DMS53 treated with DMSO at 0.1 percent for 48 hours (cell line): ENCODE results near the gene MYO1H.

Experiments
- DNase-seq: peaks from one replicate; lab custom pipeline; 2025; ENCODE audit not compliant: unreplicated experiment; lab: John Stamatoyannopoulos, UW

MYO1H gene

DNA sequence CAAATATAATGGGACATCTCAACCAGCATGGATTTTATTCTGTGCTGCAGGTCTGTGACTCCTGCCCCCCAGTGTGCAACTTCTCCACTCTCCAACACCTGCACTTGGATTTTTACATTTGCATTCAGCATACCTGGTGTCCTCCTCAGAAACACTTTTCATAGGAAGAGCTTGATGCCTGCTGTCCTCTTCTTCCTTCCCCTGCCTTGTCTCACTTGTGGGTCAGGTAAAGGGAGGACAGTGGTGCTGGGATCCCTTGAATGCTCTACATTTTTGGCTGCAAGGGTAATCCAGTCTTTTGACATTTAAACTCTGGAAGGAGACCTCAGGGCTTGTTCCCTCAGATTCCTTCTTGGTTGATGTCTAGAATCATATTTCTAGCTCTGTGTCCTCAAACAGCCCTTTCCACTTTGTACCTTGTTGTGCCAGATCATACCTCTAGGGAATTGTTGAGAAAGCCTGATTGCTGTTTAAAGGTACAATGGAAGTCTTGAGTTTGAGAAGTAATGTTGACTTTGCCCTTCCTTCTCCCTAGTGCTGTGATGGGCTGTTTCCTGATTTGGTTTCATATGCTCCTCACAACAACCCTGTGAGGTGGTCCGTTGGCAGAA lies 142.4 kb downstream of the MYO1H start:
- no peak for DNase-seq

DNA sequence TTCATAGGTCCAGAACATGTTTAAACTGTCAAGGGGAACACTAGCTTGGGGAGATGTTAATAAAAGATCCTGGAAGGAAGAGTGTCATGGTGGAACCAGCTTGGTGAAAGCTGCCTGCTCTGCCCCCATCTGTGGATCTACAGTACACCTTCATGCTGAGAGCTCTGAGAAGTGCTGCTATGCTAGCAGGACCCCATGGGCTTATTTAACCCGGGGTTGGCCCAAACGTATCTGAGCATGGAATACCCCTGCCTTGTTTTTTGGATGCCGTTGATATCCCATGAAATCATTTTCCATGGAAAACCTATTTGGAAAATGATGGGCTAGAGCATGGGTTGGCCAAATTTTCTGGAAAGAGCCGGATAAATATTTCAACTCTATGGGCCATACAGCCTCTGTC lies 144.0 kb downstream of the MYO1H start:
- no peak for DNase-seq

DNA sequence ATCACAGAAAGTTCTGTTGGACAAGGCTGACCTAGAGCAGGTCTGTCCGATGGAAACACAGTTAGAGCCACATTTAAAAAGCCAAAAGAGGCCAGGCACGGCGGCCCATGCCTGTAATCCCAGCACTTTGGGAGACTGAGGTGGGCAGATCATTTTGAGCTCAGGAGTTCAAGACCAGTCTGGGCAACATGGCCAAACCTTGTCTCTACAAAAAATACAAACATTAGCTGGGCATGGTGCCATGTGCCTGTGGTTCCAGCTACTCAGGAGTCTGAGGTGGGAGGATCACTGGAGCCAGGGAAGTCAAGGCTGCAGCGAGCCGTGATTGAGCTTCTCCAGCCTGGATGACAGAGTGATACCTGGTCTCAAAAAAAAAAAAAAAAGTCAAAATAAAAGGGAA lies 144.7 kb downstream of the MYO1H start:
- DNase-seq, result no peak

DNA sequence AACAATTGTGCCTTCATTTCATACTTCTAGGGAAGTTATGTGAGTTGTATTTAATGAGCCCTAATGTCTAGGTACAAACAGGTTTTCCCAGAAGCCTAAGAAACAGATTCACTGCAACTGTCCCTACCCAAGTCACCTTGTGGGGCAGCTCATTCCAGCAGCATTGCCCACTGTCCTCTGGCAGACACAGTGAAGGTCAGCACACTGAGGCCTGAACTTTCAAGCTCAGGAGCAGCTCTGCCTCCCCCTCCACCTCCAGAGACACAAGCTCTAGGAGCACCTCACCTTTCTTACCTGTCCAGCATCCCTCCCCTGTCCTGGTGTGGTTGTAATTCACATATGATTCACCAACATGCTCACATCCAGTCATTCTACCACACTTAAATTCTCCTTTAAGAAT lies 145.4 kb downstream of the MYO1H start:
- DNase-seq, result no peak

DNA sequence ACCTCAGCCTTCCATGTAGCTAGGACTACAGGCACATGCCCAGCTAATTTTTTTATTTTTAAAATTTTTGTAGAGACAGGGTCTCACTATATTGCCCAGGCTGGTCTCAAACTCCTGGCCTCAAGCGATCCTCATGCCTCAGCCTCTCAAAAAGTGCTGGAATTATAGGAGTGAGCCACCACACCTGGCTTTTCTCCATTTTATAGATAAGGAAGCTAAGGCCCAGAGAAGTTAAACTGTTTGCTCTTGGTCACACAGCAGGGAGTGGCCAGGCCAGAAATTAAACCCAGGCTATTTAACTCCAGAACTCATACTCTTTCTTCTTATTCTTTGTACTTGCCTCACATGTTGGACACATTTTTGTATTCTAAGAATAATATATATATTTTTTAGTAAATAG lies 146.2 kb downstream of the MYO1H start:
- no peak for DNase-seq

DNA sequence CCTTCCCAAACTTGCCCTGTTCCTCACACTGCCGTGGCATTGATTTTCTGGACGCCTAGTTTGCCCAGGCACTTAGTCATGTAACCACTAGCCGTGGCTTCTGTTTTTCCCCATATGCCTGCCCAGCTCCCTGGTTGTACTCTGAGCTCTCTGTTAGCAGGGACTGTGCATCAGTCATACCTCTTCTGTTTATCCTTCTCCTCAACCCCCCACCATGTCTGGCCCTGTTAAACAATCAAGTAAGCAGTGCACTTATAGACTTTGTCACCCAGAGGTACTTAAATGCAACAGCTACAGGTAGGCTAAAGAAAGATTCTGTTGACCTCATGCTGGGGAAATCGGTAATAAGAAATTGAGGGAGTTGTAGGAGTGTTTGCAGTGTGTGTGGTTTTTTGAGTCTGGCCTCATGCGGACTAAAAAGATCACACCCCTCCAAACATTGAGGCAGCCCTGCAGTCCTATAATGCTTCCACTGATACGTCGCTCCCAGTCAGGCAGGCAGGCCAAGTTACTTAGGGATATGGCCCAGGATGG lies 146.7 kb downstream of the MYO1H start:
- no peak for DNase-seq

DNA sequence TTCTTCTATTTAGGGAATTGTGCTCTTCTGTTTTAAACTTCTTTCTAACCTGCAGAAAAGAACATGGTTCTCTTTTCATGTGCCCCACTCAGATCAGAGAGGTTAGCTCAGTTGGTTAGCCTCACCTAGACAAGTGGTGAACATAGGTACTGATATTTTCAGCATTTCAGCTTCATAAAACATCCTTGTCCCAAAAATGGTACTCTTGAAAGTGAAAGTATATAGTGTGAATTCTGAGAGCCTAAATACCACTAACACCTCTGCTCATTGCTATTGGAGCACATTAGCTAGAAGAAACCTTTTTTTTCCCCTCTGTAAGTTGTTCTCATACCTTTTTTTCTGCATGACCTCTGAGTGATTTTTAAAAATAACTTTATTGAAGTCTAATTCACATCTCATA lies 147.3 kb downstream of the MYO1H start:
- no peak for DNase-seq

DNA sequence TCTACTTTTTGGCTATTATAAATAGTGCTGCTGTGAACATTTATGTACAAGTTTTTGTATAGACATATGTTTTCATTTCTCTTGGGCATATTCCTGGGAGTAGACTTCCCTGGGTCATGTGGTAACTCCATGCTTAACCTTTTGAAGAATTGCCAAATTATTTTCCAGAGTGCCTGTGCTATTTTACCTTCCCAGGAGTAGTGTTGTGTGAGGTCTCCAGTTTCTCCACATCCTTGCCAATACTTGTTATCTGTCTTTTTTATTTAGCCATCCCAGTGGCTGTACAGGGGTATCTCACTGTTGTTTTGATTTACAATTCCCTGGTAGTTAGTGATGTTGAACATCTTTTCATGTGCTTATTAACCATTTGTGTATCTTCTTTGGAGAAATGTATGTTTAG lies 148.6 kb downstream of the MYO1H start:
- DNase-seq, result no peak

DNA sequence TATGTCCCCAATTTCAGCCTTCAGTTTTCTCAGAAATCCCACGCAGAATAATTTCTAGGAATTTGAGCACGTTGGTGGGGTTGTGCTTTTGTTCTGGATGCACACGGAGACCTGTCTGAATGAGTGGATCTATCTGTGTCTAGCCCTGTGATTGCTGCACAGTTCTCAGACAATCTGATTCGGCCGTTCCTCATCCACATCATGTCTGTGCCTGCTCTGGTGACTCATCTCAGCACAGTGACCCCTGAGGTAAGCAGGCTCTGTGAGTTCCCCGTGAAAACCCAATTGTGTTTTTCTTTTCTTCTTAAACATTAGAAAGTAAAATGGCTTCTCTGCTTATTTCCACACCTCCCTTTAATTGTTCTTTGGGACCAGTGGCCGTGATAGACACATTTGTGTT lies 150.0 kb downstream of the MYO1H start:
- DNase-seq, result no peak
